ENCODE data around the gene NWD2.

NWD2 gene

GRCh38 chr4:37445023-37445422 lies 200.5 kb downstream of the NWD2 start:
- no peak overlapping the region for H3K4me2 ChIP-seq (ENCODE audit: low read length, poor library complexity, severe bottlenecking)
- no peak overlapping the region for H2AK5ac ChIP-seq (ENCODE audit: low read length, severe bottlenecking)
- H3K9me3 ChIP-seq (ENCODE audit: control insufficient read depth, low read length): no peaks in the 10 kb centered on the region
- H2BK5ac ChIP-seq (ENCODE audit: low read depth, low read length, poor library complexity, severe bottlenecking): no peak overlapping the region
- no peak overlapping the region for H3K4me3 ChIP-seq (ENCODE audit: insufficient read depth in 1 of 2, low read depth in 1 of 2, low read length in 2 of 2)
- H3K79me1 ChIP-seq (replicated peaks; ENCODE audit: low read length, poor library complexity, severe bottlenecking): no peaks in the 10 kb centered on the region
- H3K23ac ChIP-seq (ENCODE audit: low read length in 2 of 2): no peak overlapping the region
- no peak for DNase-seq
- no peak overlapping the region for H3K14ac ChIP-seq (ENCODE audit: low read length in 2 of 2)
- no peaks in the 10 kb centered on the region for H3K36me3 ChIP-seq (ENCODE audit: control insufficient read depth in 1 of 2, insufficient read depth in 2 of 2, low read depth in 1 of 2, low read length in 2 of 2)
- 96% methylated on average over 7 of the region's 9 CpGs for WGBS
- no peak overlapping the region for H3K27ac ChIP-seq (ENCODE audit: low read length, poor library complexity, severe bottlenecking)
- H3K18ac ChIP-seq (ENCODE audit: low read depth in 1 of 2, low read length in 2 of 2): no peak overlapping the region
- no peak overlapping the region for H2BK12ac ChIP-seq (ENCODE audit: low read length in 2 of 2)
- no peaks in the 10 kb centered on the region for H3K4me1 ChIP-seq (ENCODE audit: control insufficient read depth, insufficient read depth, low read depth, low read length)
- no peak overlapping the region for H2AFZ ChIP-seq (ENCODE audit: low read depth, low read length)
- no peak overlapping the region for H4K91ac ChIP-seq (ENCODE audit: low read length)
- H3K4ac ChIP-seq (ENCODE audit: low read depth in 1 of 2, low read length in 2 of 2): no peak overlapping the region
- no peak overlapping the region for H4K8ac ChIP-seq (ENCODE audit: low read length)
- peaks cover 0 to 3% of the 10 kb centered on the region in 2 experiments for H3K27me3 ChIP-seq (ENCODE audit: control insufficient read depth in 1 of 2, insufficient read depth in 1 of 2, low read length in 2 of 2)
- no peak overlapping the region for H2BK120ac ChIP-seq (ENCODE audit: low read depth, low read length)
- H3K9ac ChIP-seq (ENCODE audit: low read length): no peak overlapping the region
- no peak overlapping the region for H2BK15ac ChIP-seq (ENCODE audit: low read depth, poor library complexity, severe bottlenecking)

GRCh38 chr4:37446016-37446415 lies 201.5 kb downstream of the NWD2 start:
- Histone ChIP-seq H3K4me2 (ENCODE audit: low read length, poor library complexity, severe bottlenecking) (no peak overlapping the region), H4K8ac (ENCODE audit: low read length) (no peak overlapping the region), H3K9ac (ENCODE audit: low read length) (no peak overlapping the region), H3K9me3 (ENCODE audit: control insufficient read depth, low read length) (no peaks in the 10 kb centered on the region), H2BK5ac (ENCODE audit: low read depth, low read length, poor library complexity, severe bottlenecking) (no peak overlapping the region), H3K79me1 (replicated peaks; ENCODE audit: low read length, poor library complexity, severe bottlenecking) (no peaks in the 10 kb centered on the region), H3K14ac (ENCODE audit: low read length in 2 of 2) (no peak overlapping the region), H3K4me1 (ENCODE audit: control insufficient read depth, insufficient read depth, low read depth, low read length) (no peaks in the 10 kb centered on the region), H2BK12ac (ENCODE audit: low read length in 2 of 2) (no peak overlapping the region), H2AK5ac (ENCODE audit: low read length, severe bottlenecking) (no peak overlapping the region), H3K18ac (ENCODE audit: low read depth in 1 of 2, low read length in 2 of 2) (no peak overlapping the region), H2BK120ac (ENCODE audit: low read depth, low read length) (no peak overlapping the region), H2BK15ac (ENCODE audit: low read depth, poor library complexity, severe bottlenecking) (no peak overlapping the region), H3K27me3 (ENCODE audit: control insufficient read depth in 1 of 2, insufficient read depth in 1 of 2, low read length in 2 of 2) (peaks cover 7 to 11% of the 10 kb centered on the region in 2 experiments), H3K23ac (ENCODE audit: low read length in 2 of 2) (no peak overlapping the region), H3K4ac (ENCODE audit: low read depth in 1 of 2, low read length in 2 of 2) (no peak overlapping the region), H4K91ac (ENCODE audit: low read length) (no peak overlapping the region), H3K27ac (ENCODE audit: low read length, poor library complexity, severe bottlenecking) (no peak overlapping the region), H2AFZ (ENCODE audit: low read depth, low read length) (no peak overlapping the region), H3K4me3 (ENCODE audit: insufficient read depth in 1 of 2, low read depth in 1 of 2, low read length in 2 of 2) (no peak overlapping the region), H3K36me3 (ENCODE audit: control insufficient read depth in 1 of 2, insufficient read depth in 2 of 2, low read depth in 1 of 2, low read length in 2 of 2) (no peaks in the 10 kb centered on the region)
- WGBS: 92% methylated on average over 8 of the region's 8 CpGs
- DNase-seq: no peak

- no CpG with 5 or more reads among the region's 3 CpGs for WGBS
- DNase-seq: no peak
- no peak overlapping the region for H3K23ac ChIP-seq (ENCODE audit: low read length in 2 of 2)
- H2AK5ac ChIP-seq (ENCODE audit: low read length, severe bottlenecking): no peak overlapping the region
- no peak overlapping the region for H3K4ac ChIP-seq (ENCODE audit: low read depth in 1 of 2, low read length in 2 of 2)
- H2BK15ac ChIP-seq (ENCODE audit: low read depth, poor library complexity, severe bottlenecking): no peak overlapping the region
- H3K36me3 ChIP-seq (ENCODE audit: control insufficient read depth in 1 of 2, insufficient read depth in 2 of 2, low read depth in 1 of 2, low read length in 2 of 2): no peaks in the 10 kb centered on the region
- no peak overlapping the region for H3K4me2 ChIP-seq (ENCODE audit: low read length, poor library complexity, severe bottlenecking)
- no peak overlapping the region for H3K18ac ChIP-seq (ENCODE audit: low read depth in 1 of 2, low read length in 2 of 2)
- no peak overlapping the region for H3K27ac ChIP-seq (ENCODE audit: low read length, poor library complexity, severe bottlenecking)
- no peaks in the 10 kb centered on the region for H3K79me1 ChIP-seq (replicated peaks; ENCODE audit: low read length, poor library complexity, severe bottlenecking)
- no peaks in the 10 kb centered on the region for H3K9me3 ChIP-seq (ENCODE audit: control insufficient read depth, low read length)
- H3K9ac ChIP-seq (ENCODE audit: low read length): no peak overlapping the region
- H4K8ac ChIP-seq (ENCODE audit: low read length): no peak overlapping the region
- no peaks in the 10 kb centered on the region for H3K4me1 ChIP-seq (ENCODE audit: control insufficient read depth, insufficient read depth, low read depth, low read length)
- H3K4me3 ChIP-seq (ENCODE audit: insufficient read depth in 1 of 2, low read depth in 1 of 2, low read length in 2 of 2): no peak overlapping the region
- H3K14ac ChIP-seq (ENCODE audit: low read length in 2 of 2): no peak overlapping the region
- H2BK5ac ChIP-seq (ENCODE audit: low read depth, low read length, poor library complexity, severe bottlenecking): no peak overlapping the region
- H4K91ac ChIP-seq (ENCODE audit: low read length): no peak overlapping the region
- H3K27me3 ChIP-seq (ENCODE audit: control insufficient read depth in 1 of 2, insufficient read depth in 1 of 2, low read length in 2 of 2): peaks cover 12 to 16% of the 10 kb centered on the region in 2 experiments
- H2AFZ ChIP-seq (ENCODE audit: low read depth, low read length): no peak overlapping the region
- no peak overlapping the region for H2BK12ac ChIP-seq (ENCODE audit: low read length in 2 of 2)
- no peak overlapping the region for H2BK120ac ChIP-seq (ENCODE audit: low read depth, low read length)
Measured at GRCh38 chr4:37447886-37448285, 203.3 kb downstream of the NWD2 start.

GRCh38 chr4:37450309-37450708 lies 205.8 kb downstream of the NWD2 start:
- WGBS: 85% methylated on average over 2 of the region's 2 CpGs

More at GRCh38 chr4:37450309-37450708, 205.8 kb downstream of the NWD2 start:
- no peak overlapping the region for H3K14ac ChIP-seq (ENCODE audit: low read length in 2 of 2)
- H4K91ac ChIP-seq (ENCODE audit: low read length): no peak overlapping the region
- no peak overlapping the region for H3K4ac ChIP-seq (ENCODE audit: low read depth in 1 of 2, low read length in 2 of 2)
- H3K4me3 ChIP-seq (ENCODE audit: insufficient read depth in 1 of 2, low read depth in 1 of 2, low read length in 2 of 2): no peak overlapping the region
- H2BK12ac ChIP-seq (ENCODE audit: low read length in 2 of 2): no peak overlapping the region
- no peaks in the 10 kb centered on the region for H3K36me3 ChIP-seq (ENCODE audit: control insufficient read depth in 1 of 2, insufficient read depth in 2 of 2, low read depth in 1 of 2, low read length in 2 of 2)
- H2BK15ac ChIP-seq (ENCODE audit: low read depth, poor library complexity, severe bottlenecking): no peak overlapping the region
- H3K4me1 ChIP-seq (ENCODE audit: control insufficient read depth, insufficient read depth, low read depth, low read length): peaks cover 7% of the 10 kb centered on the region
- no peak overlapping the region for H3K23ac ChIP-seq (ENCODE audit: low read length in 2 of 2)
- H3K9me3 ChIP-seq (ENCODE audit: control insufficient read depth, low read length): no peaks in the 10 kb centered on the region
- peaks cover 34 to 35% of the 10 kb centered on the region in 2 experiments for H3K27me3 ChIP-seq (ENCODE audit: control insufficient read depth in 1 of 2, insufficient read depth in 1 of 2, low read length in 2 of 2)
- no peak overlapping the region for H2BK5ac ChIP-seq (ENCODE audit: low read depth, low read length, poor library complexity, severe bottlenecking)
- no peak overlapping the region for H2BK120ac ChIP-seq (ENCODE audit: low read depth, low read length)
- no peak overlapping the region for H2AFZ ChIP-seq (ENCODE audit: low read depth, low read length)
- H3K18ac ChIP-seq (ENCODE audit: low read depth in 1 of 2, low read length in 2 of 2): no peak overlapping the region
- no peak overlapping the region for H4K8ac ChIP-seq (ENCODE audit: low read length)
- H3K27ac ChIP-seq (ENCODE audit: low read length, poor library complexity, severe bottlenecking): no peak overlapping the region
- H3K4me2 ChIP-seq (ENCODE audit: low read length, poor library complexity, severe bottlenecking): no peak overlapping the region
- H3K9ac ChIP-seq (ENCODE audit: low read length): no peak overlapping the region
- DNase-seq: no peak
- H2AK5ac ChIP-seq (ENCODE audit: low read length, severe bottlenecking): no peak overlapping the region
- no peaks in the 10 kb centered on the region for H3K79me1 ChIP-seq (replicated peaks; ENCODE audit: low read length, poor library complexity, severe bottlenecking)

Measured in mesenchymal stem cell (in vitro differentiated cells and primary cell).